HL-60/S4 treated with retinoic acid at 250 ng/mL for 4 days and 3 days (cell line): ENCODE results near the gene BTBD3.

Experiments
- in situ Hi-C: fragments of 300-500 bp; cut with MboI; formaldehyde crosslinking; loops from 2 replicates; pipeline ENCODE4 v1.7.0; 2022; ENCODE audit warnings: low sequenced_read_pairs

The BTBD3 gene

GRCh38 chr20:11917663-11918062, at the start of gene BTBD3:
Gene BTBD3 (plus strand): TSS chr20:11917893. CDS start chr20:11918276, 383 bp downstream.
- in situ Hi-C loops = no loop called here

DNA sequence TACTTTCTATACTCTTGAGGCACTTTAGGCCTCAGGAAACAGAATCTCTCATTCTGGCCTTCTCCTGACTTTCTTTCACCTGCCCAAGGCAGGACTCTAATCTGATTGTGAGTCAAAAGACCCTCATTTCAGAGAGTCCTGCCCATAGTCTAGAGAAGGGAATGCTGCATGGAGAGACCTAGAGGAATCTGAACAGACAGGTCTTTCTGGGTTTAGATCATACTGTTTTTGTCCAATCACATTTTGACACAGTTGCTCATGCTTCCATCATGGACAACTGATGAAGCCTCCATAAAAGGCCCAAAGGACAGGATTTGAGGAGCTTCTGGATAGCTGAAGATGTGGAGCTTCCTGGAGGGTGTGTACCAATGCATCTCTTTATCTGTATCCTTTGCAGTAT, 48.1 kb upstream of the BTBD3 start:
- in situ Hi-C loops = no loop called here

GRCh38 chr20:11870411-11870810, 47.3 kb upstream of the BTBD3 start:
- in situ Hi-C loops = no loop called here

DNA sequence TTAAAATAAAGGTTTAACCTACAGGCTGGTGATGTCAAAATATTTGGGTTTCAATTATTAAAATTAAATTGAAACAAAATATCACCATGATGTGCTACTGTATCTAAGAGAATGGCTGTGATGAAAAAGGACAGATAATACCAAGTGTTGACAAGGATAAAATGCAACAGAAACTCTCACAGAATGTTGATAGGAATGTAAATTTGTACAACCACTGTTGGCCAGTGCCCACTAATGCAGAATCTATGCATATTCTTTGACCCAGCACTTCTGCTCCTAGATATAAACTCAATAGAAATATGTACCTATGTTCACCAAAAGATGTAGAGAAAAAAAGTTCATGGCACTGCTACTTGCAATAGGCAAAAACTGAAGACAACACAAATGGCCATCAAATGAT, 41.1 kb upstream of the BTBD3 start:
- in situ Hi-C loops = no loop called here

DNA sequence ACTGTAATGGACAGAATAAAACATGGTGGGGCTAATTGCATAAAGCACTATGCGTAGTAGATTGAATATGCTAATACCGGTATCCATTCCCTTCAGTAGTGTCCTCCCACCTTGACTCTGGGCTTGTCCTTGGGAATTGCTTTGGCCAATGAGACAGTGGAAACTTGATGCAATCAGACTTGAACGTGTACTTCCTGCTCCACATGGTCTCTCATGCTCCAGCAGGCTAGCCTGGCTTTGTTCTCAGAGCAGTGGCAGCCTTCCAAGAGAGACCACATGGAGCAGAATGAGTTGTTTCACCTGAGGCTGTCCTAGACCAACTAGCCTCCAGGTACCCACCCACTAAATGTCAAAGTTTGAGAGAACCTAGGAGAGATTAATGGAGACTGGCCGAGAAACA, 37.0 kb upstream of the BTBD3 start:
- in situ Hi-C loops = no loop called here

DNA sequence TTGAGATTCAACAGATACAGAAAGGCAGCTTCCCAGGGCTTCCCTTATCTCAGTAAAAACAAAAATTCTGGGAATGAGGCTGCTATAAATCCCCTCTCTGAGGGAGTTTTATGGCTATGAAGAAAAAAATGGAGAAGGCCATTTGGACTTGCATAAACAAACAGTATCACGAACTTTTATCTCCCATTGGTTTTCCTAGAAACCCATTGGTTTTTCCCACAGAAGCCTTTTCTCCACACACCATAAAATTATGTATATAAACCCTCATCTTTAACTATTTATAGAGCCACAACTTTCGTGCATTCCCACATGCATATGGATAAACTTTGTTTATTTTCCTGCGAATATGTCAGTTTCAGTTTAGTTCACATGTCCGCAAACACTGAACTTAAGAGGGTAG, 36.2 kb upstream of the BTBD3 start:
- in situ Hi-C loops = no loop called here

DNA sequence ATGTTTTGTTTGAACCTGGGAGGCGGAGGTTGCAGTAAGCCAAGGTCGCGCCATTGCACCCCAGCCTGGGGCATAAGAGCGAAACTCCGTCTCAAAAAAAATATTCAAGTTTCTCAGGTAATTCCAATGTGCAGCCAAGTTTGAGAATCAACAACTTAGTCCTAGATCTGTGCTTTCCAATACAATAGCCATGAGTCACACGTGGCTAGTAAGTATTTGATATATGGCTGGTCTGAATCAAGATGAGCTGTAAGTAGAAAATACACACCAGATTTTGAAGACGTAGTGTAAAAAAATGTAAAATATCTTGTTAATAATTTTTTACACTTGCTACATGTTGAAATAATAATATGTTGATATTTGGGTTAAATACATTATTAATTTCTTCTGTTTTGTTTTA, 35.0 kb upstream of the BTBD3 start:
- in situ Hi-C loops = no loop called here

DNA sequence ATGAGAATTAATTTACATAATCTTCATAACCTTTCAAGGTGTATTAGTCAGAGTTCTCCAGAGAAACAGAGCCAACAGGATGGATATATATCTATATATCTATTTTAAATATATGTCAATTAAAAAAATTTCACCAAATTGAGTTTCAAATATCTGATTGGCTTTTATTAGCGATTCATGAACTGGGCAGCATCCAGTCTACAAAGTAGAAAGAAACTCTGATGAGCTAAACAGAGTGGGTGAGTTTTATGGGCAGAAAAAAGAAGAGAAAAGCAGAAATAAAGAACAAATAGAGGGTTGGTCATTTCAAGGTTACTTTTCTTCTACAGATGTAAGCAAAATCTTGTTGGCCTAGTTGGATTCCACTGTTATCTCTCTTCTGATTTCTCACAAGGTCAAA, 29.0 kb upstream of the BTBD3 start:
- in situ Hi-C loops = no loop called here

GRCh38 chr20:11890331-11891076, 27.2 kb upstream of the BTBD3 start:
- in situ Hi-C loops = no loop called here

GRCh38 chr20:11891077-11891775, 26.5 kb upstream of the BTBD3 start:
- in situ Hi-C loops = no loop called here

DNA sequence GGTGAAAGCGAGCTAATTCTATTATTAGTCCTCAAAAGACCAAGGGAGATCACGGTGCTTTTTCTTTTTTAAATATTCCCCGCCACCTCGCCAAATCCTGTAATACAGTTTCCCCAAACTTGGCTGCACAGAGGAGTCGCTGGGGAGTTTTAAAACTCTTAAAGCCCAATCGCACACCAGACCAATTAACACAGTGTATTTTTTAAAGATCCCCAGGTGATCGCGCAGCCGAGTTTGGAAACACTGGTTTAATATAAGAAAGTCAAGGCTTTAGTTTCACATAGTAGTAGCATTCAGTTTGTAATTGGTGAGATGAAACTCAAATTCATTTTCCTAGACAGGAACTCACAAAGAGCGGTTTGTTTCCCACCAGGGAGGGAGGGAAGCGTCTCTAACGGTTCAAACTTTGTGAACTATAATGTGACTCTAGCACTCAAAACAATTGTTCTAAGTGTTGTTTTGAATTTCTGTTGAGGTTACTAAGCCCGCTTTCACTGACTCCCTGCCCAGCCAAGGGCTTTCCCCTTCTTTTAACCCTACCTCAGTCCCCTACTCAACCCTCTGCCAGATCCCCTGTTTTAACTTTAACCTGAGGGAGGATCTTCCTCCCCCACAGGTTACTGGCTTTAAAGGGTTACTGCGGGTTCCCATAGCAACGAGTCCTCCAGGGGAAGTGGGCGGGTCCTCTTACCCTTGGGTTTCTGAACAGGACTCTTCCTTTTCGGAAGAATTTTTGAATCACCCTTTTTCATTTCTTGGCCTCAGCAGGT, 25.7 kb upstream of the BTBD3 start:
- in situ Hi-C loops = no loop called here

DNA sequence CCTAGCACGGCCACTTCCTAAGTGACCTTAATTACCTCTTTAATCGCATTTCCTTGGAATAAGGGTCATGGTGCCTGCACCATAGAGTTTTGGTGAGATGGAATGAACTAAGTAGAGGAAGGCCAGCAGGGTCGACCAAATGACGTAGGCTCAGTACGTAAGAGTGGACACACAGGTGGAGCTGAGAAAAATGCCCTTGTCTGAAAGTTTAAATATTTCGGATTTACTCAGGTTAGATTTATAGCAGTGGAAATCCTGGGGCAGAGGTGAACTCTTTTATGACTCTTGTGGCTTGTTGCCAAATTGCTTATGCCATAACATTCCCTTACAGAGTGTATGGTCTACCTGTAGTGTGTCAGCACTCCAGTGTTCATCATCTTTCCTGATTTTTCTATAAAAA, 23.6 kb upstream of the BTBD3 start:
- in situ Hi-C loops = no loop called here

DNA sequence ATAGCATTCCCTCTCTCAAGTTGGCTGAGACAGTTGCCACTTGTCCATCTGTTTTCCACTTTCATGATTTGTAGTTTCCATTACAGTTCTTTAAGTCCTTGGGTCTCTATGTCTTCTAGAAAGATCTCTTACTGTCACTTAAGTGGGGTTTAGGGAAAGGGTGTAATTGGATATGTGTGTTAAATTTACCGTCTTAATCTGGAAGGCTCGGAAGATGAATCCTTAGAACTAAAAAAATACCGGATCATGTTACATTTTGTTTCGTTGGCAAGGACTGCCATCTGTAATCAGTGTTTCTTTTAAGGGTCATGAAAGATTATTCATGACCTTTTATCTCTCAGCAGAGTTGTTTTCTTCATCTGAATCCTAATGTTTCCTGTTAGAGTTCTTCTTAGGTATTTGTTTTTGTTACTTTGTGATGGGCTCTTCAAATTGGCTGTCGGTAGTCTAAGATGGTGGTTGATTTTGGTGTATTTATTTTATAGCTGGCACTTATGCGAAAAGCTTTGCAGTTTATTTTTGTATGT, 21.8 kb upstream of the BTBD3 start:
- in situ Hi-C loops = no loop called here

DNA sequence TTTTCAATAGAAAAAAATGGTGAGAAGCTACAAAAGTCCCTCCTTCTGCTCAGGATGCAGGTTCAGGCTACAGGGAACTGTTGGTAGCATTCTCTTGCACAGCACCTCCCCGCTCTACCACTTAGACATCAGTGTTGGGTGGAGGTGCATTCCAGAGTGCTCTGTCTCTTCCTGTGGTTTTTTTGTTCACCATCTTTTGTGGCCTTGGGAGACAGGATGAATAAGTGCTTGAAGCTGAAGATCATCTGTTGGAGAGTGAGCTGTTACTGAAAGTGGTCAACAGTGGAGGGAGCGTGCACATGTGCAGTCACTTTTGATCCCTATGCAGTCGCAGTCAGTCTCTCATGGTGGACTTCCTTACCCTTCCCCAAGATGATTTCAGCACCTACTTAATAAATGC, 16.6 kb upstream of the BTBD3 start:
- in situ Hi-C loops = no loop called here

DNA sequence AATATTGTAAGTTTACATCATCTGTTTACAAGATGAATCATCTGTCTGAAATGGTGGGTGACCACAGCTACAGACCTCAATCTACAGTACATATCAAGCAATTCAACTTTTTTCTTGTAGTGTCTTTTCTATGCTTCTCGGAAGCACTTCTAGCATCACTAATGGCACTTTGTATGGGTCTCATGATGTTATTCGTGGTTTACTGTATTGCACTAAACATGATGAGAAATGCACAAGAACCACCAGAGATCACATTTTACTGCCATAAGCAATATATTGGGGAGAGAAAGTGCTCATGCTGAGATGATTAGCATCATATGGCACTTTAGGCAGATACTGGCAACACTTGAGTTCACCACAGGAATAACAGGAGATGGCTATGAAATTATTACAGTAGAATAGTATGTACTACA, 15.4 kb upstream of the BTBD3 start:
- in situ Hi-C loops = no loop called here

DNA sequence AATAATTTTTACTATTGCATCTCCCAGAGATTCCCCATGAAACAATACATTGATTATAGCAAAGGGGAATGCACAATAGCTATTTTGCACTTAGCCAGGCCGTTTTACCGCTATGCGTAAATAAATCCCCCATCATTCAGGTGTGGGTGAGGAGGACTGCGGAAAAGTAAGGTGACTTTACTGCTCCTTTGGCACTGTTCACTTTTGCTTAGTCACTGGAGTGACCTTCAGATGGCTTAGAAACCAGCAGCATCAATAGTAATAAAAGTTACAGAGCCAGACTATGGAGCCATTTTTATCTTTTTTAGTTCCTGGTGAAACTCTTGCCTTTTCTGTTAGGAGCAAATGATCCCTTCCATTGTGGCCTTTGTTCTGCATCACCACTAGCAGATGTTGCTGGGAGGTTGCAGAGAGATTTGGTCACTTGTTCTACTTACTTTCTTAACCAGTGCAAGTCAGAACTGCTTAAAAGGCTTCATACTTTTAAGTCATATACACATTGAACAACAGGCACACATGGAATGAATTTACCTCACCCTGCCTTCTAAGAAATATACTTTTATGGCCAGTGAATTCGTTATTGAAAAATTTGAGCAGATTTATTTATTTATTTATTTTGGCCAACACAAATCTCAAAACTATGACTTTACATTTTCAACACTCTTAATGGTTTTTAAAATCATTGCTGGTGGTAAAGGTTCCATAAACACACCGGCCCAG, 12.1 kb upstream of the BTBD3 start:
- in situ Hi-C loops = no loop called here

DNA sequence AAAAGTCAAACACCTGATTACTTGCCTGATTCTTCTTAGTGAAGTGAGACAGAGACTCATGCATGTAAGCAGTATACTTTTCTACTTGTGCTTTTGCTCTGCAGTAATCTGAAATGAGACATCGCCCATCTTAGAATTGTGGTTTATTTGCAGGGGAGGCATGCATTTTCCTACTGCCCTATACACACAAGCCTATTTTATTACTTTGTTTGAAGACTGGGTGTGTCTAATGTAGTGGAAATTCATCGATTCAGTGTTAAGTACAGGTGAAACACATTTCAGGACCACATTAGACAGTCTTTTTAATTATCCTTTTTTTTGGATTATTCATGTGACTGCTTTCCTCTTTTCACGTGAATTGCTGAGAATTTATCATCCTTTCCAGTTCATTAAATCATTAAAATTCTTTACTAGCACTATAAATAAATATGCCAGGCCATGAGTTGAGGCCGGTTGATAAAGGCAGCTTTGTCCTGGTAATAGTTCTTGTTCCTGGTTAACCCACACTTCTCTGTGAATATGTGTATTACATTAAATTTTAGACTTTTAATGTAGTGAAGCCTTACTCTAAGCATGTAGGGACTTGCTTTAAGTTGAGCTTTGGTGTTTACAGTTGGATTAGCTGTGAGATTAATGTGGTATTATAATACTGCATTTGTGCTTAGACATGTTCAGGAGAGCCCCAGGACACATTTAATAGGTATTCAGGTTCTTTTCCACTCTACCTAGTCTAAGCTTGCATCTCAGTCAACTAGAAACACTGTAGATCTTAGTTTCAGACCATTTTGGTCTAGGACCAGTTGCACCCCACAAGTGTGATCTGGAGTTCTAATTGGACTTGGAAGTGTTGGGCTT, 10.8 kb upstream of the BTBD3 start:
- in situ Hi-C loops = no loop called here

DNA sequence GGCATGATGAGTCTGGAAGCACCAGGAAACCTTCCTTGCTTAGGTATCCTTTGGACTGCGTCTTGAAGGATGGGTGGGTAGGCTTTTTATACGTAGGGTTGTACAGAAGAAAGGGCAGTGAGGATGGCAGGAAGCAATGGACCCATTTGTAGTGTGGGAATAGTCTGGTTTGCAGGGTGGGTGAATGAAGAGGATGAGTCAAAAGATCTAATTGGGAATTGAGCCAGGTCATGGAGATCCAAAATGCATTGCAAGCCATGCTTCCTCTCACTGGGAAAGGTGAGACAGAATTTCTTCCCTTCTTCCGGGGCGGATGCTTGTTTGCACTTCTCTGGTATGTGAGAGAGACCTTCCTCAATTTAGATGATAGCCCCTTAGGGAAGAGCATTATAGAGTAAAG, 10.1 kb upstream of the BTBD3 start:
- in situ Hi-C loops = no loop called here

- in situ Hi-C loops = no loop called here
Measured at GRCh38 chr20:11912013-11912658, 5.6 kb upstream of the BTBD3 start.
